HEK293 (cell line): ENCODE data around the gene PERM1.

Experiments used
- CTCF ChIA-PET: fragments of 350-600 bp; formaldehyde crosslinking; extraction: SDS; loops from one replicate; lab custom pipeline; 2021; ENCODE audit warnings: antibody characterized with exemption; lab: Yijun Ruan, JAX
- POLR2A ChIA-PET: fragments of 300-600 bp; formaldehyde crosslinking; extraction: SDS; loops from one replicate; lab custom pipeline; 2020; ENCODE audit warnings: antibody characterized with exemption, inconsistent platforms; lab: Yijun Ruan, JAX
- H3K27ac ChIP-seq: fragments of 200-500 bp; sonication (Bioruptor generic); 2 replicates; pipeline ENCODE4 v1.5.1; 2014; ENCODE audit warnings: low read depth, low read length, control low read depth, inconsistent platforms; ENCODE audit errors: extremely low read depth
- H3K36me3 ChIP-seq, 2 experiments: fragments of 200-500 bp in 1 of 2; sonication (Bioruptor generic) in 1 of 2; 1 replicate in 1 of 2; 2 replicates in 1 of 2; pipeline ENCODE4 v1.5.1; 2014 to 2017; ENCODE audit warnings: inconsistent platforms in 2 of 2, low read length in 2 of 2; ENCODE audit not compliant: control insufficient read depth in 2 of 2, insufficient read depth in 1 of 2
- H3K4me1 ChIP-seq: fragments of 200-500 bp; sonication (Bioruptor generic); 2 replicates; pipeline ENCODE4 v1.5.1; 2014; ENCODE audit warnings: mild to moderate bottlenecking, low read length, inconsistent platforms; ENCODE audit not compliant: control insufficient read depth, insufficient read depth
- H3K4me3 ChIP-seq: 2 replicates; pipeline ENCODE4 v1.5.1; 2011; ENCODE audit warnings: low read depth, mild to moderate bottlenecking, control low read depth, low read length, moderate library complexity
- H3K9me3 ChIP-seq: fragments of 200-500 bp; sonication (Bioruptor generic); 2 replicates; pipeline ENCODE4 v1.5.1; 2014; ENCODE audit warnings: low read depth, low read length, inconsistent platforms; ENCODE audit not compliant: control insufficient read depth, insufficient read depth
- KLF7 ChIP-seq: fragments of 450-650 bp; formaldehyde crosslinking; IDR thresholded peaks from 2 replicates; pipeline ENCODE4 v1.5.1; 2016; ENCODE audit warnings: missing biosample characterization, missing genetic modification characterization, borderline replicate concordance
- KLF9 ChIP-seq: fragments of 450-650 bp; formaldehyde crosslinking; IDR thresholded peaks from 2 replicates; pipeline ENCODE4 v1.5.1; 2016; ENCODE audit warnings: missing biosample characterization, missing genetic modification characterization, low read depth
- SCRT1 ChIP-seq: fragments of 450-650 bp; formaldehyde crosslinking; IDR thresholded peaks from 2 replicates; pipeline ENCODE4 v1.5.1; 2016; ENCODE audit warnings: missing biosample characterization, missing genetic modification characterization, borderline replicate concordance
- SP3 ChIP-seq: fragments of 450-650 bp; formaldehyde crosslinking; IDR thresholded peaks from 2 replicates; pipeline ENCODE4 v1.5.1; 2016; ENCODE audit warnings: missing biosample characterization, missing genetic modification characterization
- TCF7L2 ChIP-seq: IDR thresholded peaks from 2 replicates; pipeline ENCODE4 v1.6.1; 2011; ENCODE audit warnings: low read depth, mild to moderate bottlenecking, inconsistent platforms, low read length, moderate library complexity, borderline replicate concordance
- ZBTB21 ChIP-seq: fragments of 450-650 bp; formaldehyde crosslinking; IDR thresholded peaks from 2 replicates; pipeline ENCODE4 v1.5.1; 2017; ENCODE audit warnings: missing biosample characterization, missing genetic modification characterization
- ZBTB8A ChIP-seq: fragments of 450-650 bp; formaldehyde crosslinking; IDR thresholded peaks from 2 replicates; pipeline ENCODE4 v1.5.1; 2016; ENCODE audit warnings: missing biosample characterization, missing genetic modification characterization
- ZNF138 ChIP-seq: fragments of 450-650 bp; formaldehyde crosslinking; IDR thresholded peaks from 2 replicates; pipeline ENCODE4 v1.5.1; 2016; ENCODE audit warnings: missing biosample characterization, missing genetic modification characterization, borderline replicate concordance
- ZNF223 ChIP-seq: fragments of 450-650 bp; formaldehyde crosslinking; IDR thresholded peaks from 2 replicates; pipeline ENCODE4 v1.5.1; 2016; ENCODE audit warnings: missing biosample characterization, missing genetic modification characterization
- ZNF24 ChIP-seq: fragments of 450-650 bp; formaldehyde crosslinking; IDR thresholded peaks from 2 replicates; pipeline ENCODE4 v1.5.1; 2016; ENCODE audit warnings: missing biosample characterization, missing genetic modification characterization
- ZNF366 ChIP-seq: fragments of 450-650 bp; formaldehyde crosslinking; conservative IDR thresholded peaks from 2 replicates; pipeline ENCODE4 v1.5.1; 2016; ENCODE audit warnings: missing biosample characterization, missing genetic modification characterization
- ZNF391 ChIP-seq: fragments of 450-650 bp; formaldehyde crosslinking; IDR thresholded peaks from 2 replicates; pipeline ENCODE4 v1.5.1; 2016; ENCODE audit warnings: low read depth, missing biosample characterization, missing genetic modification characterization, borderline replicate concordance
- ZNF623 ChIP-seq: fragments of 450-650 bp; formaldehyde crosslinking; IDR thresholded peaks from 2 replicates; pipeline ENCODE4 v1.5.1; 2016; ENCODE audit warnings: missing biosample characterization, missing genetic modification characterization
- ZNF701 ChIP-seq: fragments of 450-650 bp; formaldehyde crosslinking; IDR thresholded peaks from 2 replicates; pipeline ENCODE4 v1.5.1; 2016; ENCODE audit warnings: missing biosample characterization, missing genetic modification characterization
- ZNF837 ChIP-seq: fragments of 450-650 bp; formaldehyde crosslinking; IDR thresholded peaks from 2 replicates; pipeline ENCODE4 v1.5.1; 2016; ENCODE audit warnings: missing biosample characterization, missing genetic modification characterization
- ZSCAN30 ChIP-seq: fragments of 450-650 bp; IDR thresholded peaks from 2 replicates; pipeline ENCODE4 v1.5.1; 2018; ENCODE audit warnings: missing biosample characterization, mild to moderate bottlenecking, missing genetic modification characterization, moderate library complexity
- TF ChIP-seq, protein P1 (sequence below): fragments of 450-650 bp; formaldehyde crosslinking; IDR thresholded peaks from 2 replicates; pipeline ENCODE4 v1.5.1; 2017; ENCODE audit warnings: missing biosample characterization, missing genetic modification characterization
- TF ChIP-seq, protein P2 (sequence below): fragments of 450-650 bp; formaldehyde crosslinking; IDR thresholded peaks from 2 replicates; pipeline ENCODE4 v1.5.1; 2016; ENCODE audit warnings: missing biosample characterization, missing genetic modification characterization
- TF ChIP-seq, protein P3 (sequence below): fragments of 450-650 bp; formaldehyde crosslinking; IDR thresholded peaks from 2 replicates; pipeline ENCODE4 v1.5.1; 2016; ENCODE audit warnings: missing biosample characterization, missing genetic modification characterization
- TF ChIP-seq, protein P4 (sequence below): fragments of 450-650 bp; formaldehyde crosslinking; IDR thresholded peaks from 2 replicates; pipeline ENCODE4 v1.5.0; 2017; ENCODE audit warnings: missing biosample characterization, missing genetic modification characterization, borderline replicate concordance
- TF ChIP-seq, protein P5 (sequence below): fragments of 450-650 bp; formaldehyde crosslinking; IDR thresholded peaks from 2 replicates; pipeline ENCODE4 v1.5.1; 2016; ENCODE audit warnings: missing biosample characterization, missing genetic modification characterization
- TF ChIP-seq, protein P6 (sequence below): fragments of 450-650 bp; formaldehyde crosslinking; IDR thresholded peaks from 2 replicates; pipeline ENCODE4 v1.5.1; 2016; ENCODE audit warnings: missing biosample characterization, missing genetic modification characterization

PERM1 gene

DNA sequence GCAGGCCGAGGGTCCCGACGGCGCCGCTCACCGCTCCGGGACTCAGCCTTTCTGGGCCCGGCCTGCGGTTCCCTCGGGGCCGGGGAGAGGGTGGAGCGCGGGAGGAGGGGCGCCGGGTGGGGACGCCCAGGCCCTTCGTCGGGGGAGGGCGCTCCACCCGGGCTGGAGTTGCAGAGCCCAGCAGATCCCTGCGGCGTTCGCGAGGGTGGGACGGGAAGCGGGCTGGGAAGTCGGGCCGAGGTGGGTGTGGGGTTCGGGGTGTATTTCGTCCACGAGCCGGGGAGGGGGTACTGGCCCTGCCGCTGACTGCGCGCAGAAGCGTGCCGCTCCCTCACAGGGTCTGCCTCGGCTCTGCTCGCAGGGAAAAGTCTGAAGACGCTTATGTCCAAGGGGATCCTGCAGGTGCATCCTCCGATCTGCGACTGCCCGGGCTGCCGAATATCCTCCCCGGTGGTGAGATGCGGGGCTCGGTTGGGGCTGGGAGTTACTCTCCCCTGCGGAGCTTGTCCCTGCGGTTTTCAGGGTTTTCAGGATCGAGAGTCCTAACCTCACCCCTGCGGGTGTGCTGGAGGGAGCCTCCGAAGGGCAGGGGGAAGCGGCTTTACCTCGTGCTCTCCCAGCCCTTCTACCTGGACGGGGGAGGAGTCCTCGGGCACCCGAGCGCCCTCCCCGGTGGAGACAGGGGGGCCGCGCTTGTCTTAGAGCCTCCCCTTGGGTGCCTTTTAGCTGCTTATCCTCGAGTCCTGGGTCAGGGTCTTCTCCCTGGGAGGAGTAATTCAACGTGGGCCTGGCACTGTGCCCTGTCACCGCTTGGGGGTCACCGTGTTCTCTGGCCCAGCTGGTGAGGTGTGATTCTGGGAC is 56.1 kb downstream of the PERM1 start:
- CTCF ChIA-PET: interaction anchor here (0.6 to 1.7 kb wide), 7 partner anchors 12 to 138 kb away, joined by 3 to 8 read pairs (median 5); no protein-coding TSS in a partner anchor
- TF ChIP-seq, protein P1, sequence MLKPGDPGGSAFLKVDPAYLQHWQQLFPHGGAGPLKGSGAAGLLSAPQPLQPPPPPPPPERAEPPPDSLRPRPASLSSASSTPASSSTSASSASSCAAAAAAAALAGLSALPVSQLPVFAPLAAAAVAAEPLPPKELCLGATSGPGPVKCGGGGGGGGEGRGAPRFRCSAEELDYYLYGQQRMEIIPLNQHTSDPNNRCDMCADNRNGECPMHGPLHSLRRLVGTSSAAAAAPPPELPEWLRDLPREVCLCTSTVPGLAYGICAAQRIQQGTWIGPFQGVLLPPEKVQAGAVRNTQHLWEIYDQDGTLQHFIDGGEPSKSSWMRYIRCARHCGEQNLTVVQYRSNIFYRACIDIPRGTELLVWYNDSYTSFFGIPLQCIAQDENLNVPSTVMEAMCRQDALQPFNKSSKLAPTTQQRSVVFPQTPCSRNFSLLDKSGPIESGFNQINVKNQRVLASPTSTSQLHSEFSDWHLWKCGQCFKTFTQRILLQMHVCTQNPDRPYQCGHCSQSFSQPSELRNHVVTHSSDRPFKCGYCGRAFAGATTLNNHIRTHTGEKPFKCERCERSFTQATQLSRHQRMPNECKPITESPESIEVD (tag by site-specific recombination): no peak
- no peak for TF ChIP-seq ZNF837
- TF ChIP-seq ZNF366 (tag by site-specific recombination): no peak
- TF ChIP-seq ZNF391 (tag by site-specific recombination): 0 out of 2 replicates have a peak, but pooled peaks have one; percentile 43
- peak; percentile 61 for TF ChIP-seq KLF9
- TF ChIP-seq ZSCAN30 (tag by site-specific recombination): peak; percentile 52; the same call in 1 of the 2 replicates
- TF ChIP-seq, protein P2, sequence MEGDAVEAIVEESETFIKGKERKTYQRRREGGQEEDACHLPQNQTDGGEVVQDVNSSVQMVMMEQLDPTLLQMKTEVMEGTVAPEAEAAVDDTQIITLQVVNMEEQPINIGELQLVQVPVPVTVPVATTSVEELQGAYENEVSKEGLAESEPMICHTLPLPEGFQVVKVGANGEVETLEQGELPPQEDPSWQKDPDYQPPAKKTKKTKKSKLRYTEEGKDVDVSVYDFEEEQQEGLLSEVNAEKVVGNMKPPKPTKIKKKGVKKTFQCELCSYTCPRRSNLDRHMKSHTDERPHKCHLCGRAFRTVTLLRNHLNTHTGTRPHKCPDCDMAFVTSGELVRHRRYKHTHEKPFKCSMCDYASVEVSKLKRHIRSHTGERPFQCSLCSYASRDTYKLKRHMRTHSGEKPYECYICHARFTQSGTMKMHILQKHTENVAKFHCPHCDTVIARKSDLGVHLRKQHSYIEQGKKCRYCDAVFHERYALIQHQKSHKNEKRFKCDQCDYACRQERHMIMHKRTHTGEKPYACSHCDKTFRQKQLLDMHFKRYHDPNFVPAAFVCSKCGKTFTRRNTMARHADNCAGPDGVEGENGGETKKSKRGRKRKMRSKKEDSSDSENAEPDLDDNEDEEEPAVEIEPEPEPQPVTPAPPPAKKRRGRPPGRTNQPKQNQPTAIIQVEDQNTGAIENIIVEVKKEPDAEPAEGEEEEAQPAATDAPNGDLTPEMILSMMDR: peak; percentile 89
- TF ChIP-seq ZNF138 (tag by site-specific recombination): no peak
- TF ChIP-seq, protein P3, sequence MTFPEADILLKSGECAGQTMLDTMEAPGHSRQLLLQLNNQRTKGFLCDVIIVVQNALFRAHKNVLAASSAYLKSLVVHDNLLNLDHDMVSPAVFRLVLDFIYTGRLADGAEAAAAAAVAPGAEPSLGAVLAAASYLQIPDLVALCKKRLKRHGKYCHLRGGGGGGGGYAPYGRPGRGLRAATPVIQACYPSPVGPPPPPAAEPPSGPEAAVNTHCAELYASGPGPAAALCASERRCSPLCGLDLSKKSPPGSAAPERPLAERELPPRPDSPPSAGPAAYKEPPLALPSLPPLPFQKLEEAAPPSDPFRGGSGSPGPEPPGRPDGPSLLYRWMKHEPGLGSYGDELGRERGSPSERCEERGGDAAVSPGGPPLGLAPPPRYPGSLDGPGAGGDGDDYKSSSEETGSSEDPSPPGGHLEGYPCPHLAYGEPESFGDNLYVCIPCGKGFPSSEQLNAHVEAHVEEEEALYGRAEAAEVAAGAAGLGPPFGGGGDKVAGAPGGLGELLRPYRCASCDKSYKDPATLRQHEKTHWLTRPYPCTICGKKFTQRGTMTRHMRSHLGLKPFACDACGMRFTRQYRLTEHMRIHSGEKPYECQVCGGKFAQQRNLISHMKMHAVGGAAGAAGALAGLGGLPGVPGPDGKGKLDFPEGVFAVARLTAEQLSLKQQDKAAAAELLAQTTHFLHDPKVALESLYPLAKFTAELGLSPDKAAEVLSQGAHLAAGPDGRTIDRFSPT (tag by site-specific recombination): peak; percentile 44; the same call in 1 of the 2 replicates
- TF ChIP-seq, protein P4, sequence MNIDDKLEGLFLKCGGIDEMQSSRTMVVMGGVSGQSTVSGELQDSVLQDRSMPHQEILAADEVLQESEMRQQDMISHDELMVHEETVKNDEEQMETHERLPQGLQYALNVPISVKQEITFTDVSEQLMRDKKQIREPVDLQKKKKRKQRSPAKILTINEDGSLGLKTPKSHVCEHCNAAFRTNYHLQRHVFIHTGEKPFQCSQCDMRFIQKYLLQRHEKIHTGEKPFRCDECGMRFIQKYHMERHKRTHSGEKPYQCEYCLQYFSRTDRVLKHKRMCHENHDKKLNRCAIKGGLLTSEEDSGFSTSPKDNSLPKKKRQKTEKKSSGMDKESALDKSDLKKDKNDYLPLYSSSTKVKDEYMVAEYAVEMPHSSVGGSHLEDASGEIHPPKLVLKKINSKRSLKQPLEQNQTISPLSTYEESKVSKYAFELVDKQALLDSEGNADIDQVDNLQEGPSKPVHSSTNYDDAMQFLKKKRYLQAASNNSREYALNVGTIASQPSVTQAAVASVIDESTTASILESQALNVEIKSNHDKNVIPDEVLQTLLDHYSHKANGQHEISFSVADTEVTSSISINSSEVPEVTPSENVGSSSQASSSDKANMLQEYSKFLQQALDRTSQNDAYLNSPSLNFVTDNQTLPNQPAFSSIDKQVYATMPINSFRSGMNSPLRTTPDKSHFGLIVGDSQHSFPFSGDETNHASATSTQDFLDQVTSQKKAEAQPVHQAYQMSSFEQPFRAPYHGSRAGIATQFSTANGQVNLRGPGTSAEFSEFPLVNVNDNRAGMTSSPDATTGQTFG (tag by site-specific recombination): no peak
- no peak for TF ChIP-seq TCF7L2
- TF ChIP-seq KLF7 (tag by site-specific recombination): peak; percentile 69; the same call in 1 of the 2 replicates
- TF ChIP-seq, protein P5, sequence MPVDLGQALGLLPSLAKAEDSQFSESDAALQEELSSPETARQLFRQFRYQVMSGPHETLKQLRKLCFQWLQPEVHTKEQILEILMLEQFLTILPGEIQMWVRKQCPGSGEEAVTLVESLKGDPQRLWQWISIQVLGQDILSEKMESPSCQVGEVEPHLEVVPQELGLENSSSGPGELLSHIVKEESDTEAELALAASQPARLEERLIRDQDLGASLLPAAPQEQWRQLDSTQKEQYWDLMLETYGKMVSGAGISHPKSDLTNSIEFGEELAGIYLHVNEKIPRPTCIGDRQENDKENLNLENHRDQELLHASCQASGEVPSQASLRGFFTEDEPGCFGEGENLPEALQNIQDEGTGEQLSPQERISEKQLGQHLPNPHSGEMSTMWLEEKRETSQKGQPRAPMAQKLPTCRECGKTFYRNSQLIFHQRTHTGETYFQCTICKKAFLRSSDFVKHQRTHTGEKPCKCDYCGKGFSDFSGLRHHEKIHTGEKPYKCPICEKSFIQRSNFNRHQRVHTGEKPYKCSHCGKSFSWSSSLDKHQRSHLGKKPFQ (tag by site-specific recombination): no peak
- peak; percentile 73 for TF ChIP-seq SP3 (tag by site-specific recombination)
- no peak for TF ChIP-seq ZNF223 (tag by site-specific recombination)
- TF ChIP-seq ZBTB21 (tag by site-specific recombination): no peak
- no peak for TF ChIP-seq ZNF24 (tag by site-specific recombination)
- TF ChIP-seq ZNF701 (tag by site-specific recombination): no peak
- no peak for TF ChIP-seq SCRT1 (tag by site-specific recombination)
- TF ChIP-seq ZNF623 (tag by site-specific recombination): no peak
- peak; percentile 97 for TF ChIP-seq ZBTB8A (tag by site-specific recombination)
- TF ChIP-seq, protein P6, sequence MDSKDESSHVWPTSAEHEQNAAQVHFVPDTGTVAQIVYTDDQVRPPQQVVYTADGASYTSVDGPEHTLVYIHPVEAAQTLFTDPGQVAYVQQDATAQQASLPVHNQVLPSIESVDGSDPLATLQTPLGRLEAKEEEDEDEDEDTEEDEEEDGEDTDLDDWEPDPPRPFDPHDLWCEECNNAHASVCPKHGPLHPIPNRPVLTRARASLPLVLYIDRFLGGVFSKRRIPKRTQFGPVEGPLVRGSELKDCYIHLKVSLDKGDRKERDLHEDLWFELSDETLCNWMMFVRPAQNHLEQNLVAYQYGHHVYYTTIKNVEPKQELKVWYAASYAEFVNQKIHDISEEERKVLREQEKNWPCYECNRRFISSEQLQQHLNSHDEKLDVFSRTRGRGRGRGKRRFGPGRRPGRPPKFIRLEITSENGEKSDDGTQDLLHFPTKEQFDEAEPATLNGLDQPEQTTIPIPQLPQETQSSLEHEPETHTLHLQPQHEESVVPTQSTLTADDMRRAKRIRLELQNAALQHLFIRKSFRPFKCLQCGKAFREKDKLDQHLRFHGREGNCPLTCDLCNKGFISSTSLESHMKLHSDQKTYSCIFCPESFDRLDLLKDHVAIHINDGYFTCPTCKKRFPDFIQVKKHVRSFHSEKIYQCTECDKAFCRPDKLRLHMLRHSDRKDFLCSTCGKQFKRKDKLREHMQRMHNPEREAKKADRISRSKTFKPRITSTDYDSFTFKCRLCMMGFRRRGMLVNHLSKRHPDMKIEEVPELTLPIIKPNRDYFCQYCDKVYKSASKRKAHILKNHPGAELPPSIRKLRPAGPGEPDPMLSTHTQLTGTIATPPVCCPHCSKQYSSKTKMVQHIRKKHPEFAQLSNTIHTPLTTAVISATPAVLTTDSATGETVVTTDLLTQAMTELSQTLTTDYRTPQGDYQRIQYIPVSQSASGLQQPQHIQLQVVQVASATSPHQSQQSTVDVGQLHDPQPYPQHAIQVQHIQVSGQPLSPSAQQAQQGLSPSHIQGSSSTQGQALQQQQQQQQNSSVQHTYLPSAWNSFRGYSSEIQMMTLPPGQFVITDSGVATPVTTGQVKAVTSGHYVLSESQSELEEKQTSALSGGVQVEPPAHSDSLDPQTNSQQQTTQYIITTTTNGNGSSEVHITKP (tag by site-specific recombination): peak; percentile 73

More for the DNA sequence above, 56.1 kb downstream of the PERM1 start:
- Histone ChIP-seq H3K9me3 (no peaks in the 10 kb centered on the region), H3K4me3 (peak overlapping the region; percentile 57), H3K36me3 (peaks cover 0 to 68% of the 10 kb centered on the region in 2 experiments; a peak in 1 of 3 replicates), H3K27ac (peak overlapping the region; percentile 99), H3K4me1 (peaks cover 5% of the 10 kb centered on the region)
- POLR2A ChIA-PET: interaction anchor here (1.2 to 1.8 kb wide), 3 partner anchors 9 to 16 kb away, joined by 3 to 7 read pairs (median 3); no protein-coding TSS in a partner anchor
